SHP77 treated with DMSO at 0.1 percent for 48 hours (cell line): ENCODE data around the gene ZBP1.

Experiments
- DNase-seq: peaks from one replicate; lab custom pipeline; 2025; lab: John Stamatoyannopoulos, UW

ZBP1 gene

DNA sequence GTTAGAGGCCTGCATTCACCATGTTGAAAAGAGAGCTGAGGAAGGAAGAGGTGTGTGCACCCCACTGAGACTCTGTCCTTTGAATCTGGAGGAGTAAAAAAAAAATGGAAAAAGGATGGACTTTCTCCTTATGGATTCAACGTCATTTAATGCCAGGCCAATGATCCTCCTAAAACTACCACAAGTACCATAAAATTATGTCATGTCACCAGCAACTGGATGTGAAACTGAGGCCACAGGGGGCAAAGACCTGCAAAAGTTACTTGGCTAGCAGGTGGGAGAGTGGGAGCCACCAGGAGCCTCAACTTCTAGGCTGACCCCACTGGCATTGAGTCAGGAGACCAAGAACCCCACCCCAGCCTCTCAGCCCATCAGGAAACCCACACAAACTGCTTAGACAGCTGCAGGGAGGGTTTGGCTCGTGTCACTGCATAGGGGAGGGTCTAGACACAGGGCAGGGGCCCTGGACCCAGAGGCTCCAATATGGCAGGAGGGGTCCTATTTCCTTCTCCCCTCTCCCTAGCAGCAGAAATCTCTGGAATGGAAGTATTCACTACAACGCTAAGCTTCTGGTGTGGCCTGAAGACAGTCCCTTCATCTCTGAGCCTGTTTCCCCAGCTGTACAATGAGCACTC is 48.3 kb downstream of the ZBP1 start:
- DNase-seq, result no peak

GRCh38 chr20:57570920-57571319 is 49.3 kb downstream of the ZBP1 start:
- no peak for DNase-seq

DNA sequence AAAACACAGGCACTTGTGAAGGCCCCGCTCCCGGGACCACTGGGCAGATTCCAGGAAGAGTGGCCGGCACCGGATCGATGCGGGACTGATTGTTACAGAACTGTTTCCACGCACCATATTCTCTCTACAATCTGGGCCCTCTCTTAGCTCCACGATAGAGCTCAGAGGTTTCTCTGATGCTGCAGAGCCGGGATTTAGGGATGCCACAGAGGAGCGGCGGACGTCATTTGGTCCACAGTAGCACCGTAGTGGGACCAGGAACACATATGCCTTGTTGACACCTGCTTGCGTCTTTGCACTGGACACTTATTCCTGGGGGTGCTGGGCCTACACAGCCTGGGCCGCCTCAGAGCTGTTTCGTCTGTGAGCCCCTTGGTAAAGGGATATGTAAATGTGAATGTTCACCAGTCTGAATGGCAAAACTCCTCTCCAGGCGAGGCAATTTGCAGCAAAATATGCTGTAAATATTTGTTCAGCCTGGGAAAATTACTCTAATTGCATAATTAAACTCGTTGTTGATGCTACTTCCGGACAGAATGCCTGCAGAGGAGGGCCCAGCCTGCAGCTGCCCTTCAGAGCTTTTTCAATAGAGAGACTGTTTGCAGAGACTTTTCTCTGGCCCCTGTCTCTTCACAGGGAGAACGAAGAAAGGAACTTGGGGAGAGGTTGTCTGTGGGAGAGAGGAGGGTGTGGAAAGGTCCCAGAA is 49.9 kb downstream of the ZBP1 start:
- DNase-seq, result no peak

GRCh38 chr20:57568960-57569359 is 51.3 kb downstream of the ZBP1 start:
- DNase-seq, result no peak

GRCh38 chr20:57568088-57568896 is 51.9 kb downstream of the ZBP1 start:
- no peak for DNase-seq

- DNase-seq, result no peak
Observed at GRCh38 chr20:57567471-57568079, 52.7 kb downstream of the ZBP1 start.

GRCh38 chr20:57566803-57567459 is 53.3 kb downstream of the ZBP1 start:
- no peak for DNase-seq

GRCh38 chr20:57566399-57566798 is 53.8 kb downstream of the ZBP1 start:
- no peak for DNase-seq

GRCh38 chr20:57564951-57565642 is 55.1 kb downstream of the ZBP1 start:
- no peak for DNase-seq

DNA sequence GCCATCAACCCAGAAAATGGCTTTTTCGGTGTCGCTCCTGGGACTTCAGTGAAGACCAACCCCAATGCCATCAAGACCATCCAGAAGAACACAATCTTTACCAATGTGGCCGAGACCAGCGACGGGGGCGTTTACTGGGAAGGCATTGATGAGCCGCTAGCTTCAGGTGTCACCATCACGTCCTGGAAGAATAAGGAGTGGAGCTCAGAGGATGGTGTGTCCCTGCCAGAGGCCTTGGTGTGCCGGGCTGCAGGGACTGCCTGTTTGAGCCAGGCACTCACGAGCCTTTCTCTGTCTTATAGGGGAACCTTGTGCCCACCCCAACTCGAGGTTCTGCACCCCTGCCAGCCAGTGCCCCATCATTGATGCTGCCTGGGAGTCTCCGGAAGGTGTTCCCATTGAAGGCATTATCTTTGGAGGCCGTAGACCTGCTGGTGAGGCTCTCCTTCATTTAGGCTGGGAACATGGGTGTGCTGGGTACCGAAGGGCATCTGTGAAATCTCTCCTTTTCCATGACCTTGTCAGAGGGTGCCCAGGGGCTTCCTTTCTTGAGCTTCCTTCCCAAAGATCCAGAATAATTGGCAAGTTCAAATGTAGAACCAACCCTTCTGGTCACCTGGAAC is 55.9 kb downstream of the ZBP1 start:
- DNase-seq, result no peak

GRCh38 chr20:57563522-57563921 is 56.7 kb downstream of the ZBP1 start:
- no peak for DNase-seq

- no peak for DNase-seq
Observed at GRCh38 chr20:57562541-57563465, 57.4 kb downstream of the ZBP1 start.

DNA sequence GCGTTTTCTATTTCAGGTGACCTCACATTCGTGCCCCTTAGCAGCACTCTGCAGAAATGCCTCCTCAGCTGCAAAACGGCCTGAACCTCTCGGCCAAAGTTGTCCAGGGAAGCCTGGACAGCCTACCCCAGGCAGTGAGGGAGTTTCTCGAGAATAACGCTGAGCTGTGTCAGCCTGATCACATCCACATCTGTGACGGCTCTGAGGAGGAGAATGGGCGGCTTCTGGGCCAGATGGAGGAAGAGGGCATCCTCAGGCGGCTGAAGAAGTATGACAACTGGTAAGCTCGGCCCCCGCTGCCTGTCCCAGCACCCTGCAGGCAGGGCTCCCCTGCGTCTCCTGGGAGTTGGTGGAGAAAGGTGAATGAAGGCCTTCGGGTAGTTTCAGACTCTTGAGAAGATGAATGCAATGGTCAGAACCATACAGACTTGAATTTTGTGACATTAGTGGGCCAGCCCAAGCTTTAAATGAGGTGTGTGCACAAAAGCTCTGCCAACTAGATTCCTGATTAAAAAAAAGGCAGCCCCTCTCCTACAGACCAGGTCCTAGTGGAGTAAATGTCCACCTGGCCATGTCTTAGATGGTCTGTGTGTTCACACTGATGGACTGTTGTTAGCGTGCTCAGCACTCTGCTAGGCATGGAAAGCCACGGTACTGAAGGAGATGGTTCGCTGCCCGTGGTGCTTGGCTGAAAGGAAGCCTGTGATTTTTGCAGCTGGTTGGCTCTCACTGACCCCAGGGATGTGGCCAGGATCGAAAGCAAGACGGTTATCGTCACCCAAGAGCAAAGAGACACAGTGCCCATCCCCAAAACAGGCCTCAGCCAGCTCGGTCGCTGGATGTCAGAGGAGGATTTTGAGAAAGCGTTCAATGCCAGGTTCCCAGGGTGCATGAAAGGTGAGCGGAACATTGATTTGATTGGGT is 58.6 kb downstream of the ZBP1 start:
- no peak for DNase-seq

- peak; percentile 65 for DNase-seq
Observed at GRCh38 chr20:57560554-57561355, 59.5 kb downstream of the ZBP1 start, which contains the start of gene PCK1. PCK1 (plus strand) TSS chr20:57561110; CDS start chr20:57561412, 302 bp downstream.

GRCh38 chr20:57559658-57560553 is 60.3 kb downstream of the ZBP1 start:
- no peak for DNase-seq

- no peak for DNase-seq
Observed at GRCh38 chr20:57559289-57559634, 61.0 kb downstream of the ZBP1 start.
